Tibial artery (tissue), 4 donors: ENCODE data around the gene MCOLN3.
A peak's percentile ranks its signal among the peaks of the same experiment; 100 is the strongest.
"Not testable (repeated sequence)": the region's sequence is repeated elsewhere in the genome, so short reads cannot be mapped to it uniquely, and the experiment has no call there.

Experiments
- DNase-seq, 2 donors: peaks; one replicate each; pipeline ENCODE4 v3.0.0-alpha.2; 2019
- H3K27ac ChIP-seq, 2 donors: fragments of 200-600 bp; sonication (generic) in 1 of 2; 1 replicate in 1 of 2; 2 replicates in 1 of 2; pipeline ENCODE4 v1.5.1; 2018 to 2019; ENCODE audit warnings: mild to moderate bottlenecking in 1 of 2
- H3K27me3 ChIP-seq, 2 donors: fragments of 200-600 bp; sonication (generic) in 1 of 2; one replicate each; pipeline versions ENCODE4 v1.5.1 to v1.6.0; 2016 to 2019
- H3K36me3 ChIP-seq, 3 donors: fragments of 200-600 bp; sonication (generic) in 2 of 3; one replicate each; pipeline ENCODE4 v1.5.1; 2016 to 2019; ENCODE audit warnings: mild to moderate bottlenecking in 2 of 3
- H3K4me1 ChIP-seq, 4 donors: fragments of 200-600 bp; sonication (generic) in 2 of 4; 1 replicate in 3 of 4; 2 replicates in 1 of 4; pipeline ENCODE4 v1.5.1; 2016 to 2019
- H3K4me3 ChIP-seq, 2 donors: fragments of 200-600 bp; sonication (generic) in 1 of 2; 1 replicate in 1 of 2; 2 replicates in 1 of 2; pipeline ENCODE4 v1.5.1; 2018 to 2019; ENCODE audit warnings: mild to moderate bottlenecking in 2 of 2
- H3K9me3 ChIP-seq, 3 donors: fragments of 200-600 bp; sonication (generic) in 1 of 3; one replicate each; pipeline ENCODE4 v1.5.1; 2016 to 2019
- intact Hi-C: fragments of 100-400 bp; cut with DNase I; formaldehyde crosslinking; loops from one replicate; pipeline ENCODE4 v1.15.0; 2023; ENCODE audit warnings: low total_unique reads
- TF ChIP-seq, protein P1 (sequence below), 2 experiments: fragments of 200-600 bp in 1 of 2; fragments of 450-650 bp in 1 of 2; IDR thresholded peaks; one replicate each; pipeline ENCODE4 v1.5.1; 2017 to 2019; ENCODE audit warnings: antibody characterized with exemption in 2 of 2, mild to moderate bottlenecking in 1 of 2, moderate library complexity in 1 of 2

The MCOLN3 gene

DNA sequence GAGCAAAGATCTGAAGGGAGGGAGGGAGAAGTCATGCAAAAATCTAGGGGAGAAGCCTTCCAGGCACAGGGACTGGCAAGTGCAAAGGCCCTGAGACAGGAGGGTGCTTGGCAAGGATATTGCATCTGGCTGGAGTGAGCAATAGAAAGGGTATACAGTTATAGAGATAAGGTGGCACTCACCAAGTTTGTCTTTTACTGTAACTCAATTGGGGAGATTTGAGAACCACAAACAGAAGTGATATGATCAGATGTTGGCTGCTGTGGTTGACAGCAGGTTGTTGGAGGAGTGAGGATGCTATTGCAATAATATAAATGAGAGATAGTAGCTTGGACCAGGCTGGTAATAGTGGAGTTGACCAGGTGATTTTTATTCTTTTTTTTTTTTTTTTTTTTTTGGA is 25.6 kb downstream of the MCOLN3 start:
- H3K27me3 ChIP-seq: no peaks in the 10 kb centered on the region
- TF ChIP-seq, protein P1, sequence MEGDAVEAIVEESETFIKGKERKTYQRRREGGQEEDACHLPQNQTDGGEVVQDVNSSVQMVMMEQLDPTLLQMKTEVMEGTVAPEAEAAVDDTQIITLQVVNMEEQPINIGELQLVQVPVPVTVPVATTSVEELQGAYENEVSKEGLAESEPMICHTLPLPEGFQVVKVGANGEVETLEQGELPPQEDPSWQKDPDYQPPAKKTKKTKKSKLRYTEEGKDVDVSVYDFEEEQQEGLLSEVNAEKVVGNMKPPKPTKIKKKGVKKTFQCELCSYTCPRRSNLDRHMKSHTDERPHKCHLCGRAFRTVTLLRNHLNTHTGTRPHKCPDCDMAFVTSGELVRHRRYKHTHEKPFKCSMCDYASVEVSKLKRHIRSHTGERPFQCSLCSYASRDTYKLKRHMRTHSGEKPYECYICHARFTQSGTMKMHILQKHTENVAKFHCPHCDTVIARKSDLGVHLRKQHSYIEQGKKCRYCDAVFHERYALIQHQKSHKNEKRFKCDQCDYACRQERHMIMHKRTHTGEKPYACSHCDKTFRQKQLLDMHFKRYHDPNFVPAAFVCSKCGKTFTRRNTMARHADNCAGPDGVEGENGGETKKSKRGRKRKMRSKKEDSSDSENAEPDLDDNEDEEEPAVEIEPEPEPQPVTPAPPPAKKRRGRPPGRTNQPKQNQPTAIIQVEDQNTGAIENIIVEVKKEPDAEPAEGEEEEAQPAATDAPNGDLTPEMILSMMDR (IDR thresholded peaks at IDR 0.05): no peak
- no peaks in the 10 kb centered on the region for H3K9me3 ChIP-seq
- H3K4me1 ChIP-seq: no peaks in the 10 kb centered on the region
- intact Hi-C loops: no loop called here
- no peak for DNase-seq
- no peak overlapping the region for H3K27ac ChIP-seq
- no peak overlapping the region for H3K4me3 ChIP-seq
- H3K36me3 ChIP-seq: no peaks in the 10 kb centered on the region

DNA sequence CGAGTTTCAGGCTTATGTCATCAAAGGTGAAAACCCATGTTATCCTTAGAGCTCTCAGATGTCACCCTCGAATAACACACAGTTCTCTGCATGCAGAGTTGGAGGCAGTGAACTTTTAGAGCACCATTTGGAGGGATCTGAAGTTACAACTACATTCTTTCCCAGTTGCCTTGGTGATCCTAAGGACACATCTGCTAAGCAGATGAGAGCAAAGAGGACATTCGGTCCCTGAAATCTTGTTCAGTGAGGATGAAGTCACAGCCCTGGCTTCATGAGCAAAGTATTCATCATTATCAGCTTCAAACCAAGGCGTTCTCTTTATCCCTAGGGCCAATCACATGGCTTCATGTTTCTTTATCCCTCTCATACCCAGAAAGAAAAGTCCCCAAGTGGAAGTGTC is 28.3 kb downstream of the MCOLN3 start:
- Histone ChIP-seq H3K27me3 (no peaks in the 10 kb centered on the region), H3K4me3 (no peak overlapping the region), H3K27ac (no peak overlapping the region), H3K9me3 (no peaks in the 10 kb centered on the region), H3K36me3 (no peaks in the 10 kb centered on the region), H3K4me1 (no peaks in the 10 kb centered on the region)
- intact Hi-C loops: no loop called here
- no peak for DNase-seq
- TF ChIP-seq, protein P1 (IDR thresholded peaks at IDR 0.05): no peak

DNA sequence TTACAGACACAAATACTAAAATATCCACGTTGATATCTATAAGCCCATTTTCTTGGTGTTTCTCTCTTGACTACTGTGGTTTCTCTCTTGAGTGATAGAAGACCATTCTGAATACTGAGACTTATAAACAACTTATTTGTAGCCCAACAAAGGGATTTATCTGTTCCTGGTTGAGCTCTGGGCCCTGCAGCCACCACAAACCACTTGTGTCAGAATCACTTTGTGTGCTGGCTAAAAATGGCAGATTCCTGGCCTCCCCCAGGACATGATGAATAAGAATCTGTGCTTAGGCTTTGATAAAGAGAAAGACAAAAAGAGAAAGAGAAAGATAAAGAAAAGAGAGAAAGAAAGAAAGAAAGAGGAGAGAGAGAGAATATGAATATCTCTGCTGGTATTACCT is 32.5 kb downstream of the MCOLN3 start:
- no peaks in the 10 kb centered on the region for H3K36me3 ChIP-seq
- intact Hi-C loops: no loop called here

DNA sequence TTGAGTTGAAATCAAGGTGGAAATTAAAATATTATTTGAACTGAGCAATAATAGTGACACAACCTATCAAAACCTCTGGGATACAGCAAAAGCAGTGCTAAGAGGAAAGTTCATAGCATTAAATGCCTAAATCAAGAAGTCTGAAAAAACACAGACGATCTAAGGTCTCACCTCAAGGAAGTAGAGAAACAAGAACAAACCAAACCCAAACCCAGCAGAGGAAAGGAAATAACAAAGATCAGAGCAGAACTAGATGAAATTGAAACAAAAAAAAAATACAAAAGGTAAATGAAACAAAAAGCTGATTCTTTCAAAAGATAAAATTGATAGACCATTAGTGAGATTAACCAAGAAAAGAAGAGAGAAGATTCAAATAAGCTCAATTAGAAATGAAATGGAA is 42.7 kb downstream of the MCOLN3 start:
- intact Hi-C loops, H3K4me1 ChIP-seq, H3K36me3 ChIP-seq, DNase-seq, H3K4me3 ChIP-seq, H3K27ac ChIP-seq: not testable (repeated sequence)
- peaks cover 0 to 22% of the 10 kb centered on the region in 2 donors for H3K27me3 ChIP-seq
- H3K9me3 ChIP-seq: peaks cover 0 to 13% (median 0%) of the 10 kb centered on the region in 3 donors

More for the DNA sequence above, 32.5 kb downstream of the MCOLN3 start:
- no peak for DNase-seq
- Histone ChIP-seq H3K27ac (no peak overlapping the region), H3K9me3 (peaks cover 0 to 8% (median 5%) of the 10 kb centered on the region in 3 donors), H3K4me1 (no peaks in the 10 kb centered on the region), H3K4me3 (no peak overlapping the region), H3K27me3 (no peaks in the 10 kb centered on the region)
- TF ChIP-seq, protein P1 (IDR thresholded peaks at IDR 0.05): no peak

DNA sequence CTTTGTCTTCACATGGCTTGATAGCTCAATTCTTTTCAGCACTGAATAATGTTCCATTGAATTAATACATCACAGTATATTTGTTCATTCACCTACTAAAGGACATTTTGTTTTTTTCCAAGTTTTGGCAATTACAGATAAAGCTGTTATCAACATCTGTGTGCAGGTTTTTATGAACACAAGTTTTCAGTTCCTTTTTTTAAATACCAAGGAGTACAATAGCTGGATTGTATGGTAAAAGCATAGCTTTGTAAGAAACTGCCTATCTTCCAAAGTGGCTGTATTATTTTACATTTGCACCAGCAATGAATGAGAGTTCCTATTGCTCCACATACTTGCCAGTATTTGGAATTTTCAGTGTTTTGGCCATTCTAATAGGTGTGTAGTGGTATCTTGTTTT is 46.6 kb downstream of the MCOLN3 start:
- H3K4me3 ChIP-seq: no peak overlapping the region
- peaks cover 3 to 17% (median 14%) of the 10 kb centered on the region in 4 donors for H3K4me1 ChIP-seq
- intact Hi-C loops: no loop called here
- DNase-seq: no peak
- TF ChIP-seq, protein P1 (IDR thresholded peaks at IDR 0.05): no peak
- peaks cover 0 to 35% of the 10 kb centered on the region in 2 donors for H3K27me3 ChIP-seq
- peaks cover 0 to 7% (median 0%) of the 10 kb centered on the region in 3 donors for H3K9me3 ChIP-seq
- no peaks in the 10 kb centered on the region for H3K36me3 ChIP-seq
- H3K27ac ChIP-seq: no peak overlapping the region

DNA sequence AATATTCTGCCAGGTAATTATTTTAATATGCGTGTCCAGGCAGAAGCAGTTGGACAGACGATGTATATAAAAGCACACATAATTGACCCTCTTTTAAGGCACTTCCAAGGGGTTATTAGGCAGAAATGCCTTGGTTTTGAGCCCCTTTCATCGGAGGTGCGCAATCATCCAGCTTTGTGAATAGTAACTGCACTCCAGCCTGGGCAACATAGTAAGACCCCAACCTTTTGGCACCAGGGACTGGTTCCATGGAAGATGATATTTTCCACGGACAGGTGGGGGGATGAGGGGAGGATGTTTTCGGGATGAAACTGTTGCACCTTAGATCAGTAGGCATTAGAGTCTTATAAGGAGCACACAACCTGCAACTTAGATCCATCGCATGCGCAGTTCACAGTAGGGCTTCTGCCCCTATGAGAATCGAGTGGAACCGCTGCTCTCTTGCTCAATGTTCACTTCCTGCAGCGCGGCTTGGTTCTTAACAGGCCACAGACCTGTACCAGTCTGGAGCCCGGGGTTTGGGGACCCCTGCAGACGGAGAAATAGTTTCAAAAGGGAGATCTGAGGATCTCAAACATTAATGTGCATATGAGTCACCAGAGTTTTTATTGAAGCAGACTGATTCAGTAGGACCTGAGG is 49.5 kb downstream of the MCOLN3 start:
- peak overlapping the region in 1 of 2 donors; percentile 61 for H3K4me3 ChIP-seq
- no peak for DNase-seq

More for the DNA sequence above, 49.5 kb downstream of the MCOLN3 start:
- Histone ChIP-seq H3K9me3 (no peaks in the 10 kb centered on the region), H3K36me3 (no peaks in the 10 kb centered on the region), H3K4me1 (peaks cover 3 to 22% (median 17%) of the 10 kb centered on the region in 4 donors), H3K27ac (no peak overlapping the region), H3K27me3 (peaks cover 0 to 35% of the 10 kb centered on the region in 2 donors)
- TF ChIP-seq, protein P1 (IDR thresholded peaks at IDR 0.05): no peak
- intact Hi-C loops: no loop called here
